Liver (tissue), 9 donors: ENCODE measurements around the gene TRMT10B. TPM values are rescaled to one million over a fixed set of nuclear protein-coding genes. Genes with fewer than 3 reads are reported as not detected.
A peak's percentile ranks its signal among the peaks of the same experiment; 100 is the strongest.

Source experiments
- DNase-seq: peaks from one replicate; pipeline ENCODE4 v3.0.0-alpha.2; 2017; ENCODE audit warnings: low spot score
- H3K27ac ChIP-seq, 2 donors: one replicate each; pipeline ENCODE4 v1.7.0; 2013; ENCODE audit warnings: inconsistent platforms in 2 of 2, low read length in 2 of 2, control low read depth in 1 of 2, low read depth in 1 of 2, mild to moderate bottlenecking in 1 of 2
- H3K27me3 ChIP-seq, 4 donors: one replicate each; pipeline versions ENCODE4 v1.6.1 to v1.7.0; 2013; ENCODE audit warnings: low read length in 3 of 4, inconsistent platforms in 1 of 4, mild to moderate bottlenecking in 1 of 4, moderate library complexity in 1 of 4; ENCODE audit not compliant: control insufficient read depth in 4 of 4, insufficient read depth in 4 of 4
- H3K36me3 ChIP-seq, 4 donors: one replicate each; pipeline versions ENCODE4 v1.6.1 to v1.7.0; 2013; ENCODE audit warnings: low read length in 3 of 4, mild to moderate bottlenecking in 3 of 4, low read depth in 1 of 4, moderate library complexity in 1 of 4; ENCODE audit not compliant: control insufficient read depth in 4 of 4, insufficient read depth in 3 of 4
- H3K4me1 ChIP-seq, 4 donors: one replicate each; pipeline versions ENCODE4 v1.6.1 to v1.7.0; 2013; ENCODE audit warnings: low read length in 3 of 4, mild to moderate bottlenecking in 3 of 4, moderate library complexity in 1 of 4; ENCODE audit not compliant: control insufficient read depth in 4 of 4, insufficient read depth in 4 of 4
- H3K4me3 ChIP-seq, 3 donors: one replicate each; pipeline versions ENCODE4 v1.6.1 to v1.7.0; 2013; ENCODE audit warnings: low read length in 3 of 3, control low read depth in 1 of 3, low read depth in 1 of 3, mild to moderate bottlenecking in 1 of 3
- H3K9ac ChIP-seq, 2 donors: one replicate each; pipeline ENCODE4 v1.7.0; 2013; ENCODE audit warnings: low read length in 2 of 2, mild to moderate bottlenecking in 2 of 2, moderate library complexity in 2 of 2, control low read depth in 1 of 2, low read depth in 1 of 2
- H3K9me3 ChIP-seq, 4 donors: one replicate each; pipeline versions ENCODE4 v1.6.1 to v1.7.0; 2013; ENCODE audit warnings: low read length in 3 of 4; ENCODE audit not compliant: control insufficient read depth in 4 of 4
- EGR1 ChIP-seq, 2 donors: IDR thresholded peaks; 2 replicates each; pipeline ENCODE4 v1.6.1; 2016 to 2018; ENCODE audit warnings: antibody characterized with exemption in 2 of 2, low read depth in 2 of 2
- FOXA1 ChIP-seq: IDR thresholded peaks from 2 replicates; pipeline ENCODE4 v1.6.1; 2016; ENCODE audit warnings: antibody characterized with exemption
- FOXA2 ChIP-seq: IDR thresholded peaks from 2 replicates; pipeline ENCODE4 v1.6.1; 2016; ENCODE audit warnings: antibody characterized with exemption
- GABPA ChIP-seq, 2 donors: IDR thresholded peaks in 1 of 2; conservative IDR thresholded peaks in 1 of 2; 2 replicates each; pipeline ENCODE4 v1.6.1; 2016; ENCODE audit warnings: antibody characterized with exemption in 2 of 2, mild to moderate bottlenecking in 1 of 2, moderate library complexity in 1 of 2
- HNF4G ChIP-seq: IDR thresholded peaks from 2 replicates; pipeline ENCODE4 v1.6.1; 2016; ENCODE audit warnings: antibody characterized with exemption
- JUND ChIP-seq, 2 donors: IDR thresholded peaks; 2 replicates each; pipeline ENCODE4 v1.6.1; 2016; ENCODE audit warnings: antibody characterized with exemption in 2 of 2
- NR2F2 ChIP-seq: IDR thresholded peaks from 2 replicates; pipeline ENCODE4 v1.6.1; 2016; ENCODE audit warnings: antibody characterized with exemption
- RAD21 ChIP-seq, 2 donors: IDR thresholded peaks; 2 replicates each; pipeline ENCODE4 v1.6.1; 2016; ENCODE audit warnings: antibody characterized with exemption in 2 of 2, mild to moderate bottlenecking in 2 of 2
- REST ChIP-seq: IDR thresholded peaks from 2 replicates; pipeline ENCODE4 v1.6.1; 2016; ENCODE audit warnings: antibody characterized with exemption, mild to moderate bottlenecking
- RXRA ChIP-seq, 2 donors: IDR thresholded peaks; 2 replicates each; pipeline ENCODE4 v1.6.1; 2017 to 2018; ENCODE audit warnings: antibody characterized with exemption in 2 of 2, mild to moderate bottlenecking in 1 of 2
- TAF1 ChIP-seq: conservative IDR thresholded peaks from 2 replicates; pipeline ENCODE4 v1.6.1; 2016; ENCODE audit warnings: antibody characterized with exemption, mild to moderate bottlenecking
- ZBTB33 ChIP-seq: IDR thresholded peaks from 2 replicates; pipeline ENCODE4 v1.6.1; 2016; ENCODE audit warnings: antibody characterized with exemption
- WGBS: extraction: QIAGEN DNeasy Blood & Tissue Kit; methylation state at CpG from one replicate; pipeline ENCODE4 v1.1.7; 2013; 5-methylcytosine and 5-hydroxymethylcytosine counted together
- polyA plus RNA-seq, 2 donors: library from polyadenylated mRNA; stranded (reverse) in 1 of 2; unstranded in 1 of 2; fragments of 200-250 nt in 1 of 2; fragments of >200 nt in 1 of 2; fragmentation: Nextera tagmentation in 1 of 2; extraction: Ambion mirVana in 1 of 2; gene quantifications; one replicate each; pipeline versions ENCODE4 v1.2.1 to v1.2.3, GENCODE V29; 2013 to 2015
- total RNA-seq, 2 donors: library from RNA; depleted of rRNA; stranded (reverse); fragments of >200 nt; gene quantifications; one replicate each; pipeline ENCODE4 v1.2.3, GENCODE V29; 2014
- TF ChIP-seq, protein P1 (sequence below): IDR thresholded peaks from 2 replicates; pipeline ENCODE4 v1.6.1; 2016; ENCODE audit warnings: antibody characterized with exemption
- TF ChIP-seq, protein P2 (sequence below): IDR thresholded peaks from 2 replicates; pipeline ENCODE4 v1.6.1; 2016; ENCODE audit warnings: antibody characterized with exemption
- TF ChIP-seq, protein P3 (sequence below): fragments of 150-350 bp; IDR thresholded peaks from 2 replicates; pipeline ENCODE4 v1.5.1; 2017; ENCODE audit warnings: improper control_type of control experiment, low read depth, low read length; ENCODE audit not compliant: missing input control
- donor health status: healthy.
- donor health status: healthy.
- donor health status: healthy.
- donor health status: healthy.
- donor health status: healthy.

Gene TRMT10B
- total and polyA plus RNA-seq, 4 donors, result 1.9 to 3.9 (median 2.1) TPM

GRCh38 chr9:37752642-37753488, 740 bp upstream of the TRMT10B start:
- WGBS, result 89% methylated on average over 29 of the region's 29 CpGs

DNA sequence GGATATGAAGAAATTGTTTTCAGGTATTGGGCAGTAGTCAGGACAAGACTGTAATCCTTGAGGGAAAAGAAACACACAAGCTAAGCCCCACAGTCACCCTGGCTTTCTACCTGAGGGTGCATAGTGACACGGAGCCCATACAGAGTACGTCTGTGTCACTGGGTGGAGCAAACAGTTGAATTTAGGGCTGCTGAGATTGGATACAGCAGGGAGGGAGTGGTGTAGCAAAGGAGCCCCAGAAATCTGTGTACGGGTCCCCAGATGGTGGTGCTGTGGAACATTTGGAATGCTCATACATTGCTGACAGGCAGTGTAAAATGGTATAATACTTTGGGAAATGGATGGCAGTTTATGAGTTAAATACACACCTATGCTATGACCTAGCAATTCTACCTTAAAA, 5.1 kb downstream of the TRMT10B start:
- Histone ChIP-seq H3K36me3 (peaks cover 0 to 3% (median 0%) of the 10 kb centered on the region in 4 donors), H3K27ac (no peak overlapping the region), H3K9ac (no peak overlapping the region), H3K9me3 (no peaks in the 10 kb centered on the region), H3K4me3 (no peak overlapping the region), H3K27me3 (no peaks in the 10 kb centered on the region), H3K4me1 (peaks cover 2 to 8% (median 8%) of the 10 kb centered on the region in 4 donors)
- TF ChIP-seq HNF4G, result no peak
- no peak for TF ChIP-seq ZBTB33
- TF ChIP-seq FOXA2, result no peak
- TF ChIP-seq NR2F2, result no peak
- no peak for TF ChIP-seq REST
- no peak for TF ChIP-seq GABPA (IDR thresholded peaks at IDR 0.05 in 1 of 2, conservative IDR thresholded peaks at IDR 0.05 in 1 of 2)
- no peak for TF ChIP-seq JUND (IDR thresholded peaks at IDR 0.05)
- no peak for TF ChIP-seq FOXA1
- TF ChIP-seq, protein P1, sequence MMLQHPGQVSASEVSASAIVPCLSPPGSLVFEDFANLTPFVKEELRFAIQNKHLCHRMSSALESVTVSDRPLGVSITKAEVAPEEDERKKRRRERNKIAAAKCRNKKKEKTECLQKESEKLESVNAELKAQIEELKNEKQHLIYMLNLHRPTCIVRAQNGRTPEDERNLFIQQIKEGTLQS, result no peak
- no peak for TF ChIP-seq RAD21 (IDR thresholded peaks at IDR 0.05)
- TF ChIP-seq, protein P2, sequence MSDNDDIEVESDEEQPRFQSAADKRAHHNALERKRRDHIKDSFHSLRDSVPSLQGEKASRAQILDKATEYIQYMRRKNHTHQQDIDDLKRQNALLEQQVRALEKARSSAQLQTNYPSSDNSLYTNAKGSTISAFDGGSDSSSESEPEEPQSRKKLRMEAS, result no peak
- no peak for DNase-seq
- 93% methylated on average over 3 of the region's 3 CpGs for WGBS

More at GRCh38 chr9:37752642-37753488, 740 bp upstream of the TRMT10B start:
- Histone ChIP-seq H3K36me3 (no peaks in the 10 kb centered on the region), H3K9me3 (no peaks in the 10 kb centered on the region), H3K9ac (no peak overlapping the region), H3K4me3 (peak overlapping the region; percentile 74 to 99 (median 75)), H3K4me1 (peaks cover 2 to 13% (median 8%) of the 10 kb centered on the region in 4 donors), H3K27me3 (no peaks in the 10 kb centered on the region), H3K27ac (no peak overlapping the region)
- no peak for DNase-seq
- TF ChIP-seq, protein P1, result no peak
- TF ChIP-seq EGR1 (IDR thresholded peaks at IDR 0.05; ENCODE audit: low read depth in 2 of 2), result no peak
- TF ChIP-seq TAF1, result no peak
- no peak for TF ChIP-seq FOXA1
- TF ChIP-seq ZBTB33, result no peak
- TF ChIP-seq, protein P3, sequence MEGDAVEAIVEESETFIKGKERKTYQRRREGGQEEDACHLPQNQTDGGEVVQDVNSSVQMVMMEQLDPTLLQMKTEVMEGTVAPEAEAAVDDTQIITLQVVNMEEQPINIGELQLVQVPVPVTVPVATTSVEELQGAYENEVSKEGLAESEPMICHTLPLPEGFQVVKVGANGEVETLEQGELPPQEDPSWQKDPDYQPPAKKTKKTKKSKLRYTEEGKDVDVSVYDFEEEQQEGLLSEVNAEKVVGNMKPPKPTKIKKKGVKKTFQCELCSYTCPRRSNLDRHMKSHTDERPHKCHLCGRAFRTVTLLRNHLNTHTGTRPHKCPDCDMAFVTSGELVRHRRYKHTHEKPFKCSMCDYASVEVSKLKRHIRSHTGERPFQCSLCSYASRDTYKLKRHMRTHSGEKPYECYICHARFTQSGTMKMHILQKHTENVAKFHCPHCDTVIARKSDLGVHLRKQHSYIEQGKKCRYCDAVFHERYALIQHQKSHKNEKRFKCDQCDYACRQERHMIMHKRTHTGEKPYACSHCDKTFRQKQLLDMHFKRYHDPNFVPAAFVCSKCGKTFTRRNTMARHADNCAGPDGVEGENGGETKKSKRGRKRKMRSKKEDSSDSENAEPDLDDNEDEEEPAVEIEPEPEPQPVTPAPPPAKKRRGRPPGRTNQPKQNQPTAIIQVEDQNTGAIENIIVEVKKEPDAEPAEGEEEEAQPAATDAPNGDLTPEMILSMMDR, result no peak
- TF ChIP-seq RXRA (IDR thresholded peaks at IDR 0.05), result no peak
- TF ChIP-seq HNF4G, result no peak
- no peak for TF ChIP-seq FOXA2
- no peak for TF ChIP-seq JUND (IDR thresholded peaks at IDR 0.05)
